SU-DHL-6 (cell line): ENCODE measurements around the gene CNTFR.

Experiments
- EZH2phosphoT487 ChIP-seq: fragments of 200-600 bp; sonication (generic), shearing (Covaris generic); conservative IDR thresholded peaks from 2 replicates; pipeline ENCODE4 v1.6.1; 2018; ENCODE audit warnings: mild to moderate bottlenecking, antibody characterized with exemption, low read length, moderate library complexity, mixed read lengths
- TF ChIP-seq, protein P1 (sequence below): fragments of 200-600 bp; sonication (generic); IDR thresholded peaks from one replicate; pipeline ENCODE4 v1.5.1; 2017; ENCODE audit warnings: antibody characterized with exemption, mild to moderate bottlenecking, low read length, moderate library complexity; ENCODE audit not compliant: insufficient read depth, poor library complexity, severe bottlenecking

DNA sequence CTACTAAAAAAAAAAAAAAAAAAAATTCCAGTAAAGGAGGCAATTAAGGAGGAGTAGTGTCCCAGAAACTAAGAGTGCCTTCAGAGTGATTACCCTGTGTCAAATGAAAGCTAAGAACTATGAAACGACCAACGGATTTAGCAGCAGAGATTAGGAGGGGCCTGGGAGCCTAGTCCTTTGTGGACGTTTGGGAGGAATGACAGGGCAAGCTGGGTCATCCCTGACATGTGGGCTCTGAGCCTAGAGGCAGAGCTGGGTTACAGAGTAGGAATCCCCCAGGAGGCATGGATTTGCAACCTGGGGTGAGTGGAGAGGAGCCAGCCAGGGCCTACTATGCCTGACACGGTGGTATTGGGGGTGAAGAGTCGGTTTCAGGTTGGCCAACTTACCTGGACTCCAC, 43.6 kb upstream of the CNTFR start:
- TF ChIP-seq, protein P1, sequence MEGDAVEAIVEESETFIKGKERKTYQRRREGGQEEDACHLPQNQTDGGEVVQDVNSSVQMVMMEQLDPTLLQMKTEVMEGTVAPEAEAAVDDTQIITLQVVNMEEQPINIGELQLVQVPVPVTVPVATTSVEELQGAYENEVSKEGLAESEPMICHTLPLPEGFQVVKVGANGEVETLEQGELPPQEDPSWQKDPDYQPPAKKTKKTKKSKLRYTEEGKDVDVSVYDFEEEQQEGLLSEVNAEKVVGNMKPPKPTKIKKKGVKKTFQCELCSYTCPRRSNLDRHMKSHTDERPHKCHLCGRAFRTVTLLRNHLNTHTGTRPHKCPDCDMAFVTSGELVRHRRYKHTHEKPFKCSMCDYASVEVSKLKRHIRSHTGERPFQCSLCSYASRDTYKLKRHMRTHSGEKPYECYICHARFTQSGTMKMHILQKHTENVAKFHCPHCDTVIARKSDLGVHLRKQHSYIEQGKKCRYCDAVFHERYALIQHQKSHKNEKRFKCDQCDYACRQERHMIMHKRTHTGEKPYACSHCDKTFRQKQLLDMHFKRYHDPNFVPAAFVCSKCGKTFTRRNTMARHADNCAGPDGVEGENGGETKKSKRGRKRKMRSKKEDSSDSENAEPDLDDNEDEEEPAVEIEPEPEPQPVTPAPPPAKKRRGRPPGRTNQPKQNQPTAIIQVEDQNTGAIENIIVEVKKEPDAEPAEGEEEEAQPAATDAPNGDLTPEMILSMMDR, result no peak
- no peak for TF ChIP-seq EZH2phosphoT487
